NOMO-1 treated with dmso at 0.1 percent for 144 hours (cell line): Measurements from ENCODE around the gene PEX12.
A peak's percentile ranks its signal among the peaks of the same experiment; 100 is the strongest.
"Not testable (repeated sequence)": the region's sequence is repeated elsewhere in the genome, so short reads cannot be mapped to it uniquely, and the experiment has no call there.

Experiments
- DNase-seq: peaks from one replicate; lab custom pipeline; 2025; ENCODE audit not compliant: unreplicated experiment; lab: John Stamatoyannopoulos, UW

The PEX12 gene

DNA sequence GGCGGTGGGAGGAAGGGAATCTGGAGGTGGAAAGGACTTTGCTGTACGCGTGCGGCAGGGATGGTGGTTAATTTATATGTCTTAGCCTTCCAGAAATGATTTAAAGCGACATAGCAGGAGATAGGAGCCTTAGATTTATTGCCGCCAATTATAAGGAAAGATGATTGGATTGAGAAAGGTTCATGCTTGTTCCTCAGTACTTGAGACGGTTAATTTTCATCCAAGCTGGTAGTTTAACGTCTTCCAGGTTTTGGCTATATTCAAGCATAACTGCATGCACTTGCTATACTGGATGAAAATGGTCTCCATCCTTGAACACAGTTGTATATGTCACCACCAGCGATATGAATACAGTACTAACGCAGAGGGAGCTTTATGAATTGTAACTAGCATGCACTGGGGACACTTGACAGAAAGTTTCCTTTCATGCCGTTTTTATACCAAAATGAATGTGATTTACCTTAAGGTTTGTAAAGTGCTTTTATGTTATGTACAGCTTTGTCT is 610 bp upstream of the PEX12 start:
- DNase-seq: no peak

DNA sequence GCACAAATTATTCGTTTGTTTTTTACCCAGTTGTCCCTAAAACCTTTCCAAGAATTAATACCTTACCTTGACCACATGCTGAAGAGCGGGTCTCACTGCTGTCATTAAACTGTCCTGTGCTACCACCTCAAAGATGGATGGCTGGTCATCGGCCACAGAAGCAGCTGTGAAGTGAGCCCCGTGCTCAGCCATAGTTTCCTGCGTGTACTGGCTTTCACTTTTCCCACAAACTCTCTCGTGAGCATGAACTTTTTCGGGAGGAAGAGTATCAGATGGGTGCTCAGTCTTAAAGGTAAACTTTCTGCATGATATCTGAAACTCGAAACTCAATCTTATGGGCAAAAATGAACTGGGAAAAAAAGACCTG is 558 bp downstream of the PEX12 start:
- DNase-seq: no peak

DNA sequence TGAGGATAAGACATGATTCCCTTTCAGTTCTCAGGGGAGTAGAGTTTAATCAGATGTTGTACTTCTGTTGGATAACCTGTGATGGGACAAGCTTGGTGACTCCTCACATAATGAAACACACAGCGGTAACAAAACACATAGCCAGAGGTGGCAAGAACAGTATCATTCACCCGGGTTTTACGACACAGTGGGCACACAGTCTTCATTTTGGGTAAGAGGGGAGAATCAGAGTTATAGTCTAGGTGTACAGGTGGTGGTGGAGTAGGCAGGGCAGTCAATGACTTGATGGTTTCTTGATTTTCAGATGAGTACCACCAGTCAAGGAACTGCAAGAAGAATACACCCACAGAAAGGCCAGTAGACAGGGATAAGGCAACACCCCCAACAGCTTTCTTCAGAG is 2.6 kb downstream of the PEX12 start:
- no peak for DNase-seq

DNA sequence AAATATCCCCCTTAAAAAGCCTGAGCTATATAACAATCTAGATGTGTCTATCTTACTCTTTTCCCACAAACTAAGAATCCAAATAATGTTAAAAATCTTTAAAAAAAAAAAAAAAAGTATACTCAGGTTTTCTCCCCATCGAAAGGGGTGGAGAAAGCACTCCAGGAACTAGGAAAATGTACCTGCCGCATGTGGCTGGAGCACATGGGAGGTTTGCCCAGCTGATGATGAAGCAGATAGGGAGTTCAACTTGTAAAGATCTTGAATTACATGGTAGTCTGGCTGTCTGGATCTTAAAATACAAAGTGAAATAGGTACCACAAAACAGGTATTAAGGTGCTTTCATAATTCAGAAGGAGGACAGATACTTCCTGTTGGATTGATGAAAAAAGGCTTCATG is 9.0 kb downstream of the PEX12 start:
- no peak for DNase-seq

DNA sequence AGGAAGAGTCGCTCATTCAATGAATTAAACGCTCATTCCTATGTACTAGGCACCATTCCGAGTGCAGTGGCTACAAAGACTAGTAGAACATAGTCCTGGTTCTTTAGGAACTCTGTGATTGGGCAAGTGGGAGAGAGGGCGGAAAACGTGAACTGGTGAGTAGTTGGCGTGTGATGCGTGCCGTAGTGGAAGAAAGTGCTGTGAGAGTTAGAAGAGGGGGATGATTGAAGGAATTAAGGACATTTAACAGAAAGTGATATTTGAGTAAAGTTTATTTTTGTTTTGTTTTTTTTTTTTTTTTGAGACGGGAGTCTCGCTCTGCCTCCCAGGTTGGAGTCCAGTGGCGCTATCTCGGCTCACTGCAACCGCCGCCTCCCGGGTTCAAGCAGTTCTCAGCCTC is 9.8 kb downstream of the PEX12 start:
- peak; percentile 4 for DNase-seq

DNA sequence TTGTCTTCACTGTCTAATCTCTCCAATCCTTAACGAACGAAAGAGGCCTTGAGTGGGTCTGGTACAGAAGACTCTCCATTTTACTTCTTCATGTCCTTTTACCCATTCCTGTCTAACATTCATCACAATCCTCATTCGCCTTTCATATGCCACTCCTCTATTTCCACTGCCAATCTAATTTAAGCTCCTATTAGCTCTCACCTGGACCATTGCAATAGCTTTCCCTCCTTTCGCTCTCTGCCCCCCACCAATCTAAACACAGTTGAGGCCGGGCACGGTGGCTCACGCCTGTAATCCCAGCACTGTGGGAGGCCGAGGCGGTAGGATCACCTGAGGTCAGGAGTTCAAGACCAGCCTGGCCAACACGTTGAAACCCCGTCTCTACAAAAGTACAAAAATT is 11.4 kb downstream of the PEX12 start:
- DNase-seq: no peak

DNA sequence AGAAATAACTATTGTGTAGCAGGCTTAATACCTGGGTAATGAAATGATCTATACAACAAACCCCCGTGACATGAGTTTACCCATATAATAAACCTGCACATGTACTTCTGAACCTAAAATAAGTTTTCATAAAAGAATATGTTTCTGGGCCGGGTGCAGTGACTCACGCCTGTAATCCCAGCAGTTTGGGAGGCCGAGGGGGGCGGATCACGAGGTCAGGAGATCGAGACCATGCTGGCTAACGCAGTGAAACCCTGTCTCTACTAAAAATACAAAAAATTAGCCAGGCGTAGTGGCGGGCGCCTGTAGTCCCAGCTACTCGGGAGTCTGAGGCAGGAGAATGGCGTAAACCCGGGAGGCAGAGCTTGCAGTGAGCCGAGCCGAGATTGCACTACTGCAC is 15.2 kb downstream of the PEX12 start:
- not testable (repeated sequence) for DNase-seq

DNA sequence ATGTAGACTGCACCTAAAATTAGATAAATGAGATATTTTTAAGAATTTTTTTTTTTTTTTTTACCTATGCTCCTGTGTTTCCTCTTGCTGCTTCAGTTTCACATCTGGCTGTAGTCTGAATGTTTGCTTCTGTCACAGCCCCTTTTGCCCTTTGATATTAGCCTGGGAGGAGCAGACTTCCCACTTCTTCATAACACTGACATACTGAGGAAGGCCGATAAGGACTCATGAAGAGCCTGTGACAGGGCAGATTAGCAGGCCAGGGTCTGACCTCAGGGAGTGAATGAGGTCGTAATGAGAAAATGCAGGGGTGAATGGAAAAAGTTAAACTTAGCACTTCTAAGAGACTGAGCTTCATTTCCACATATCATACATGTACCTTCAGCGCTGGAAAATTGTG is 17.7 kb downstream of the PEX12 start, which contains the start of gene SLFN14:
Gene SLFN14 (minus strand): TSS at position 117 of the 400 bp plus-strand sequence. CDS start 2,757 bp downstream, outside the sequence.
- no peak for DNase-seq

DNA sequence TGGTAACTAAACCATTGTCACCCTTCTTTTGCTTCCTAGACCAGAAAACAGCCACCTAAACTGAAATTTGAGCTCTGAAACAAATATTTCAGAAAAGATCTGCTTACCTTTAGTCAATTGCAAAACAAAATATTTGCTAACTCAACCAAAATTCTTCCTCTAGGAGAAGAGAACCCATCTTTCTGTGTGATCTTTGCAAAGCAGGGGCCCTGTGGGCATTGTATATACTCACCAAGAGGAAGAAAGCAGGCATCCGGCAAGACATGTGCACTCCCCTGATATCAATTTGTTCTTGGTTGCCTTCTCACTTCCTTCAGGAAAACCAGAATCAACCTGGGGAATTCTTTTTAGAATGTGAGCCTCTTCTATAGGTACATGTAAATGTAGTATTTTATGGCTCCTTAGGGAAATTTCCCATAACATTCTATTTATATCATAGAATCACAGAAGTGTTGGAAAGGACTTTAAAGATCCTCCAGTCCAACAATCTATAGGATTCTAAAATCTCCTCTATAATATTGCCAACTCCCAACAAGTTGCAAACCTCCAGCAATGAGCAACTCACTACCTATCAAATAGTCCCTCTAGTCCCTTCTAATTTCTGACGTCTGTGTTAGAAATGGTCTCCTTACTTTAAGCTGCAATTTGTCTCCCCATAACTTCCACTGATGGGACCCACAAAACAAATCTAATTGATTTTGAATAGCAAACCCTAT is 18.7 kb downstream of the PEX12 start:
- DNase-seq: no peak

DNA sequence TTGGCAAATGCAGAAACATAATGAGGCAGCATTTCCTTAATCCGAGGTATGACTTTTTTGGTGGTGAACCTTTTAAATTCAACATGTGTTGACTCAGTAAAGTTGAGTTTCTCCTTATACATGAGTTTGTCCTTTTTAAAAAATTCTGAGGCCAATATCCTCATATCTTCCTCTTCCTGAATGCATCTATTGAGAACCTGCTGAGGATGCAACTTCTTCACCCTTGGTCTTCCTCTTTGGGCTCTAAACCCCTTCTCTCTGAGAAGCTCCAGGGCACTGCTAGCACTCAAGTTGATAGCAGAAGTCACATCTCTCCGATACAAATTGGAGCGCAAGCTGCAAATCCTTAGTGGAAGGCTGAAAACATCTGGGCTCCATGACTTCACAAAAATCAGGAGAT is 21.0 kb downstream of the PEX12 start:
- DNase-seq: no peak

DNA sequence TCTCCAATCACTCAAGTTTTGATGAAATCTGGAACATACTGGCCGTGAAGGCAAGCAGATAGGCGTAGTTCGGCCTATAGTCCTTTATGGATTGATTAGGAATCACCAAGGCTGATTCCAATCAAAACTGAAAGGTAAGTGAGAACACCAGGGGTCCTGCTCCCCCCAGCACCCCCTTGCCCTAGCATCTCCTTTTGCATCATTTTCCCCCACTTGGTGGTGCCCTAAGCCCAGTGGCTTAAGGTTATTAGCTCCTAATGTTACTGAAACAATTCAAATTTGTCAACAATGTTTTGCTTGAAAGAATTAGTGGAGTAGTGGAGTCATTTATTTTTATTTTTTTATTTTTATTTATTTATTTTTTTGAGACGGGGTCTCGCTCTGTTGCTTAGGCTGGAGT is 22.7 kb downstream of the PEX12 start:
- DNase-seq: no peak

DNA sequence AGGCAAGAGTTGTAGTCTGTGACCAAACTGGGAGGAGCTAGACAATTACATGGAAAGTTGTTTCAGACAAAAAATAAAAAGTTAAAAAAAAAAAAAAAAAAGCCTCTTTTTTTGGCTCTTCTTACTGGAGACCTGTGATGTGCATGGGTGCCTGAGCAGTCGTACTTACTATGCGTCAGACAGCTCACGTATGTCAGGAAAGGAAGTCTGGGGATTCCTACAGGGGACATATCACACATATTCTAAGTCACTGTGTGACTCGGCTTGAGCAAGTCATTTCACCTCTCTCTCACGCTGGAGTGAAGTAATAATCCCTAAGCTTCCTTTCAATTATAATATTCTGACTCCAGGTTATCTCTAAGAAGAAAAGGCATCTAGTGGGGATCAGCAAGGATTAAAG is 23.7 kb downstream of the PEX12 start:
- no peak for DNase-seq

DNA sequence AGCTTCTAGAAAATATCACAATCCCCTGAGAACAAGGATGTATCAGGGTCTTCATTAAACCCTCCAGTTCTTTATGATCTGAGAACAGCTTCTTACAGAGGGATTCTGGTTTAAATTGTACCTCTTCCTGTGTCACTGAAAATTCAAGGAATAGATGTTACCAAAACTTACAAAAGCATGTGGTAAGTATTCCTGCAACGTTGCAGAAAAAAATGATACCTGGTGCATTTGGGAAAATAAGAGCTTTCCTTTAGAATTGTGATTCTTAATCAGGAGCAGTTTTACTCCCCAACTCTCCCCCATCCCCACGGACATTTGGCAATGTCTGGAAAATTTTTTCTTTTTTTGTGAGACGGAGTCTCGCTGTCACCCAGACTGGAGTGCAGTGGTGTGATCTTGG is 25.1 kb downstream of the PEX12 start:
- no peak for DNase-seq

DNA sequence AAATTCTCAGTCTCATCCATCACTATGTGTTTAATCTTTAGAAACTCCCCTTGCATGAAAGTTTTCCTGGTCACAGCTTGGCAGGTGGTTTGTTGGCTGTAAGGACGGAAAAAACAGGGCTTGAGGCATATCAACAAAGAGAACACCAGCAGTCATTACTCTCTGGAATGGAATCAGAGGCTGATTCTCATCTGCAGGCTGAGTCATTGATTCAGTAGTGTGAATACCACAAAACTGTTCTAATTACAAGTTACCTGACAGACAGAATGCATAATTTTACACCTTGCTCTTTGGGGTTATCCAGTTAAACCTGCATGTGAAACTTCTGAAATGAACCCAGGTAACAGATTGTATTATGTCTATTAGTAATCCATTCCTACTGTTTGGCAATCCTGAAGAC is 29.4 kb downstream of the PEX12 start:
- DNase-seq: no peak

DNA sequence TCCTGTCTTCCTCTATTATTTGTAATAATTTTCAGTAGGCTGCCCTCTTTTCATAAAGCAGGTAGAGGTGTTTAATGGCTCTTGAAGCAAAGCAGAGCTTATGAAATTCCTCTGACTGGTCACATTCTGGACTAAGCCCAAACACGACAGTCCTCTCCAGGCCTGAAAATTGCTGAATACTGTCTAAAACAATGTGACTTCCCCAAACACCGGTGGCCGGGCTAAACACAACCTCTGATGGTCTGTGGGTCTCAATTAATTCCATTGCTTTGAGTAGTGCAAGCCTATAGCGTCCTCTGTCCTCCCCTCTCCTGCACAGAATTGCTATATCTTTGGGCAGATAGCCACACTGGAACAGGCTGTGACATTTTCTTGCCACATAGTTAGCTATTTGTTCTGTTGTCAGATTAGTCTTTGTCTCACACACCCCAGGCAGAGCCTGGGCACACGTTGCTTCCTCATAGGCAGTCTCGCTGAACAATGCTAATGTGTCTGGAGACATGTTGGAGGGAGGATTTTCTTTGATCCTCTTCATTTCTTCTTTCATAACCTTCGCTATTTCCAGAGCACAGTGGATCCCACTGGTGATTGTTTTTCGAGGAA is 30.1 kb downstream of the PEX12 start:
- DNase-seq: no peak

DNA sequence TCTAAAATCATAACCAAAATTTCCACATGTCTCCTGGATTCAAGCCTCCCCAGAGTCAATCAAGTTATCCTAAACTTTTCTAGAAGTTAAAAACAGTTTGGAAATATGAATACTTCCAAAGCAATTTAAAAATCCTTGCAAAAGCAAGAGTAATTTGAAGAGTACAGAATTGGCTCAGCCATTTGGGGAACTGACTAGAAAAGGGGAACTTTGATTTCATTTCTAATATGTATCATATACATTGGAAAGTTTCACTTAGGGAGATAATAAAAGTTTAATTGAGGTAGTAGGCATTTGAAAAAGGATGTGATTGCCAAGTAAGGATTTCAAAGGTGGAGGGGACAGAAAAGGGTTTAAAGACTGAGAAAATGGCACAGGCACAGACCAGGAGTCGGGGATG is 31.9 kb downstream of the PEX12 start:
- DNase-seq: no peak

DNA sequence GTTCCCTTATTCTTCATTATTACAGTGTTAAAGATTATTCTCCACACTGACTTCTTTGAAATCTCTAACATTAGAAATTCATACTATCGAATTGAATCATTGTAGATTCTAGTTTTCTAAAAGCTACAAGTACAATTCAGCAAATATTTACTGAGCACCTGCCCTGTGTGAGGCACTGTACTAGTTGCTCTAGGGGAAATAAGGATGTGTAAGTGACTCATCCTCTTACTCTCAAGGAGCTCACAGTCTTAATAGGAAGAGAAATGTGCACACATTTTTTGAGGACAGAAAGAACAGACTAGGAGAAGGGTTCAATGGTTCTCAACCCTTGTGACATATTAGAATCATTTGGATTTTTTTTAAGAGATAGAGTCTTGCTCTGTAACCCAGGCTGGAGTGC is 33.2 kb downstream of the PEX12 start:
- DNase-seq: no peak

DNA sequence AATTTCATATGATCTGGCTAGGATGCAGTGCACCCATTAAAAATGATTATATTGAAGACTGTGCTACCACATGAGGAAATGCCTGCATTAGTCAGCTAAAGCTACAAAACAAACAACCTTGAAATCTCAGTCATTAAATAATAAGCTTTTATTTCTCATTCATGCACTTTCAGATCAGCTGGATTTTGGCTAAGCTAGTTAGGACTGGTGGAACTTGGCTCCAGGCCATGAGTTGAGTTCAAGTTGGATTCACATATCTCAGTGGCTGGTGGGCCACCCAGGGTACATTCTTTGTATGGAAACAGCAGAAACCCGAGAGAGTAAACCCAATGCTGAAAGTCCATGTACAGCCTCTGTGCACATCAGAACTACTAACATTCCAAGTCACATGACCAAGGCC is 34.5 kb downstream of the PEX12 start:
- no peak for DNase-seq

DNA sequence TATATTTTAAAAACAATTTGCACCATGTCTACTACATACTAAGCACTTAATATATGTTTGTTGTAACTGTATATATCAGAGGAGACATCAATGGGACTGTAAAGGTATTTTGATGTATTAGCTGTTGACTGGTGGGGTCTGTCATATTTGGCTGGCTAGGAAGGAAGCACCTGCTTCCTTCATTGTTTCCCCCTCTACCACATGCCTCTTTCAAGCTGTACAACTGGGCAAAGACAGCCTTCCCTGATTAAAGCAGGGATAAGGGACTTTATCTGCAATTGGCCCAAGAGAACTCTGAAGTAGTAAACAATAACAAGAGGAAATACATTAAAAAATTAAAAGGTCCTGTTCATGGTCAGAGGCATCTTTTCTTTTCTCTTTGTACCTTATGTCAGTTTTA is 35.4 kb downstream of the PEX12 start:
- no peak for DNase-seq

DNA sequence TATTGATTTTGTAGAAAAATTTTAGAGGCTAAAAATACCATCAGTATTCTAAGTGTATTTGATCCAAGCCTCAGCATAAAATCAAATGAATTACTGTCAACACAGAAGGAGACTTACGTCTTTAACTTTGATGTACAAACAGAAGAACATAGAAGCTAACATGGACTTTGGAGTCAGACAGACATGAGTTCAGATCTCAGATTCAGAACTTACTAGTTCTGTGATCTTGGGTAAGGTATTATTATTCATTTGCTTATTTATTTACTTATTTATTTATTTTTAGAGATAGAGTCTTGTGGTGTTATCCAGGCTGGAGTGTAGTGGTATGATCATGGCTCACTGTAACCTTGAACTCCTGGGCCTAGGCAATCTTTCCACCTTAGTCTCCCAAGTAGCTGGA is 36.9 kb downstream of the PEX12 start:
- DNase-seq: no peak

DNA sequence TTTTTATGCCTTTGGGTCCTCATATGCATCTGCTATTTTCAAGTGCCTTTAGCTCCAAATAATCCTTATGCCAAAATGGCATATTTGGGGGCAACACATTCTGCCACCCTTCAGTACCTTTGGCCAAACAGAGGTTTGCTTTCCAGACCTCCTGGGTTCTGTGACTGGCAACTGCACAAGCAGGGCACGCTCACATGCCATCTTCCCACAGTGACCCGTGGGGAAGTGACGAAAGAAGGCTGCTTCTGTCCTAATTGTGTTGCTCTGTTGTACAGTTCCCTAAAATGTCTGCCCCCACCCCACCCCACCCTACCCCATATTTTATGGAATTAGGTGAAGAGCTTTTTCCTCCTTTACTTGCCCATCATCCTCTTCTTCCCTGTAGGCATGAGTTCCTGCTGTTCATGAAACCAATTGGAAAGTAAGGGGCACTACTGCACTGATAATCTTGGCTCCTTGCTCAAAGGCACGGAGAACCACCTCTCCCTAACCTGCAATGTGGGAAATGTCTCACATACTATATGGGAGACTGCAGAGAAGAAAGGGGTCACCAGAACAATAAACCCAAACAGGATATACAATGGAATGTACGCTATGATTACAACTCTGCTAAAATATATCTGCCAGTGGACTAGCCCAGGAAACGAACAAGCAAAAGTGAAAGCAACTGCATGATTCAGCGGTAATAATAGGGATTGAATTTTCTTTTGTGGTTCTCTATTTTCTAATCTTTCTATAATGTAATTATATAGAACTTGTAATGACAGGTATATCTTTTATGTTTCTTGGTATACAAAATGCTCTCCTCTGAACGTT is 37.6 kb downstream of the PEX12 start:
- DNase-seq: no peak

DNA sequence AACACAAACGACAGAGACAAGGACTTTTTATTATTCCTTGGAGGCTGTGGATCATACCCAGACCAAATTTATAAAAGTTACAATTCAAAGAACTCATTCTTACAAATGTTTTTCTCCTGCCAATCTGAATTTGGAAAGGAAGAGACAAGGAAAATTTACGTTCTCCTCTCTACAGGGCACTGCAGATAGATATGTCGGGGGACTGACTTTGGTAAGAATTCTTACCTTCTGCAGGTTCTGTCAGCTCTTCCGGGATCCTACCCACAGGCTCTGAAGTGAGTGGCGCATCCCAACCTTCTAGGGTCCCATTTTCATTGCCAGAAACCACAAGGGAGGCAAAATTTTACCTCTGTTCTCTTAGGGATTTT is 38.7 kb downstream of the PEX12 start:
- no peak for DNase-seq
